KMS-11 (cell line): ENCODE measurements around the gene GALNT15.

ENCODE experiments used
- H2AFZ ChIP-seq: fragments of 200-600 bp; sonication (generic); 2 replicates; pipeline ENCODE4 v1.6.1; 2016; ENCODE audit warnings: antibody characterized with exemption, mixed run types, low read depth
- H3K27ac ChIP-seq: fragments of 200-600 bp; sonication (generic); 2 replicates; pipeline ENCODE4 v1.6.1; 2016; ENCODE audit warnings: mild to moderate bottlenecking, mixed run types
- H3K27me3 ChIP-seq: fragments of 200-600 bp; sonication (generic); 2 replicates; pipeline ENCODE4 v1.6.1; 2017; ENCODE audit warnings: mild to moderate bottlenecking, low read depth, mixed run types, moderate library complexity; ENCODE audit not compliant: insufficient read depth
- H3K36me3 ChIP-seq: fragments of 200-600 bp; sonication (generic); 2 replicates; pipeline ENCODE4 v1.6.1; 2017; ENCODE audit warnings: mild to moderate bottlenecking, mixed run types; ENCODE audit not compliant: insufficient read depth
- H3K4me1 ChIP-seq: fragments of 200-600 bp; sonication (generic); 2 replicates; pipeline ENCODE4 v1.6.1; 2016; ENCODE audit warnings: mild to moderate bottlenecking, low read depth, mixed run types; ENCODE audit not compliant: poor library complexity, severe bottlenecking
- H3K4me2 ChIP-seq: fragments of 200-600 bp; sonication (generic); 2 replicates; pipeline ENCODE4 v1.7.0; 2016; ENCODE audit warnings: mild to moderate bottlenecking, mixed run types
- H3K4me3 ChIP-seq: fragments of 200-600 bp; sonication (generic); IDR thresholded peaks from 2 replicates; pipeline ENCODE4 v1.6.1; 2017; ENCODE audit warnings: low read depth, low read length, mixed read lengths; ENCODE audit not compliant: insufficient read depth
- H3K79me2 ChIP-seq: fragments of 200-600 bp; sonication (generic); 2 replicates; pipeline ENCODE4 v1.6.1; 2016; ENCODE audit warnings: low read depth, mixed run types; ENCODE audit not compliant: insufficient read depth
- H3K9ac ChIP-seq: fragments of 200-600 bp; sonication (generic); 2 replicates; pipeline ENCODE4 v1.6.1; 2016; ENCODE audit warnings: mild to moderate bottlenecking, mixed run types
- H4K20me1 ChIP-seq: fragments of 200-600 bp; sonication (generic); 2 replicates; pipeline ENCODE4 v1.6.1; 2016; ENCODE audit warnings: mild to moderate bottlenecking, mixed run types; ENCODE audit not compliant: insufficient read depth
- CTCF ChIP-seq: fragments of 200-600 bp; sonication (generic); conservative IDR thresholded peaks from 2 replicates; pipeline ENCODE4 v1.6.1; 2017; ENCODE audit warnings: low read depth, mild to moderate bottlenecking, antibody characterized with exemption, low read length, moderate library complexity, mixed read lengths

Gene GALNT15

DNA sequence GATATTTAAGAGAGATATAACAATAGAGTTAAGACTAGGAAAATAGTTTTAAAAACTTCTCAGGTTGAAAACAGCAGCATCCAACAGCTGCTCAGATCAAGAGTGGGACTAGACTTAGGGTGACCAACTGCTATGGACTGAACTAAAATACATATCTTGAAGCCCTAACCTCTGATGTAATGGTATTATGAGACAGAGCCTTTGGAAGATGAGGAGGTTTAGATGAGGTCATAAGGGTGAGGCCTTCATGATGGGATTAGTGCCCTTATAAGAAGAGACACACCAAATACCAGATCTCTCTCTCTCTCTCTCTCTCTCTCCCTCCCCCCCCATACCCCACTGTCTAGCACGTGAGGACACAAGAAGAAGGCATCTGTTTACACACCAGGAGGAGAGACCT is 37.4 kb upstream of the GALNT15 start:
- no peak overlapping the region for H3K27ac ChIP-seq
- no peaks in the 10 kb centered on the region for H3K36me3 ChIP-seq
- H3K4me1 ChIP-seq: no peaks in the 10 kb centered on the region
- no peaks in the 10 kb centered on the region for H4K20me1 ChIP-seq
- TF ChIP-seq CTCF: no peak
- H3K79me2 ChIP-seq: no peaks in the 10 kb centered on the region
- H3K27me3 ChIP-seq: no peaks in the 10 kb centered on the region
- no peak overlapping the region for H3K4me3 ChIP-seq
- no peak overlapping the region for H3K9ac ChIP-seq
- H2AFZ ChIP-seq: no peak overlapping the region
- H3K4me2 ChIP-seq: no peak overlapping the region

DNA sequence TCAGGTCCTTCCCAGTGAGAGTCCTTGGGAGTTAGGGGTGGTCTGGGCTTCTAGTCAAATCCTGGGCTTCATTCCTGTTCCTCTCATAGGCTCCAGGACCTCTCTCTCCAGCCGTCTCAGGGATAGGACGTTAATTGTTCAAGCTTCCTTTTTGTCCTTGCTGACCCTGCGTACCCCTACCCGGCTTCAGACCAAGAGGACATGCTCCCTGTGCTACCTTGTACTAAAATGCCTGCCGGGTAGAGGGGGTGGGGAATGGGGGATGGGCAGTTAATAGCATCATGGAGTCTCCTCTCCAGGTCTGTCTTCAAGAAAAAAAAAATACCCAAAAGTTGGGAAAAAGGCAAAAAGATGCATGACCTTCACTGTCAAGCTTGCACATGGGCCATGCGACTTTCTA is 36.5 kb upstream of the GALNT15 start:
- Histone ChIP-seq H3K9ac (no peak overlapping the region), H3K36me3 (no peaks in the 10 kb centered on the region), H2AFZ (no peak overlapping the region), H3K27ac (no peak overlapping the region), H3K79me2 (no peaks in the 10 kb centered on the region), H3K4me2 (no peak overlapping the region), H3K4me3 (no peak overlapping the region), H4K20me1 (no peaks in the 10 kb centered on the region), H3K4me1 (no peaks in the 10 kb centered on the region), H3K27me3 (no peaks in the 10 kb centered on the region)
- no peak for TF ChIP-seq CTCF

DNA sequence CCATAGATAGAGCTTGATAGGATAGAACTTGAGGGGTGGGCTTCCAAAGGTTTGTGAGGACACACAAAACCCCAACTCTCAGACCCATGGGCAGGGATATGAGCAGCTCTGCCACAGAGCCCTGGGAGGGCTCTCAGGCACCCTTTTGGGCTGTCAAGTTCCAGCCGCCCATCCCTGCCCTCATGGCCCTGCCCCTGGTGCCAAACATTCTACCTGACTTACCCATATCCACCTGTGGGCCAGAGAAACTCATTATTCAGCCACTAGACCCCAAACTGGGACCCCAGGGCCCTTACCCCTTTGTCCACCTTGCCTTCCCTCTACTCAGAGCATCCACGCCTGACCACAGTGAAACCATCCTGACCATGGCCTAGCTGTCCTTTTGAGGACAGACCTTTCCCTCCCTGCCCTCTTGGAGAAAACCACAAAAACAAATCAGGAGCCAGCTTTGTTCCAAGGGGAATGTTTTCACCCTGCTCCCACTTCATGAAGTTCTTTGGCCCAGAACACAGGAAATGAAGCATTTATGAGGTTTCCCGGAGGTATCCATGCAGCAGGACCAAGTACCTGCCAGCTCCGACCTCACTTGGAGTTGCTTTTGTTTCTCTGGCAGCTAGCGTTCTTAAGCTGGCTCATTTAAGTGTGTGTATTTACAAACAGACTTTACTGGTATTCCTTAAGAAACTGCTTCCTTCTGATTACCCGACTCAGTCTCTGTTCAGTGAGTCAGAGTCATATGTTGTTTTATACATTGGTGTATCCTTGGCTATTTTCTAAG is 34.2 kb upstream of the GALNT15 start:
- no peak for TF ChIP-seq CTCF
- Histone ChIP-seq H3K4me2 (no peak overlapping the region), H3K27ac (no peak overlapping the region), H3K4me1 (no peaks in the 10 kb centered on the region), H3K79me2 (no peaks in the 10 kb centered on the region), H3K27me3 (no peaks in the 10 kb centered on the region), H3K36me3 (no peaks in the 10 kb centered on the region), H3K9ac (no peak overlapping the region), H3K4me3 (no peak overlapping the region), H4K20me1 (no peaks in the 10 kb centered on the region), H2AFZ (no peak overlapping the region)

GRCh38 chr3:16140894-16141285 is 33.6 kb upstream of the GALNT15 start:
- Histone ChIP-seq H3K4me3 (no peak overlapping the region), H3K4me2 (no peak overlapping the region), H3K36me3 (no peaks in the 10 kb centered on the region), H2AFZ (no peak overlapping the region), H4K20me1 (no peaks in the 10 kb centered on the region), H3K4me1 (no peaks in the 10 kb centered on the region), H3K27ac (no peak overlapping the region), H3K79me2 (no peaks in the 10 kb centered on the region), H3K9ac (no peak overlapping the region), H3K27me3 (no peaks in the 10 kb centered on the region)
- TF ChIP-seq CTCF: no peak
